NCI-H82 treated with DMSO at 0.1 percent for 48 hours (cell line): Measurements from ENCODE around the gene C2orf76.

ENCODE experiments used
- DNase-seq: peaks from one replicate; lab custom pipeline; 2025; ENCODE audit not compliant: unreplicated experiment; lab: John Stamatoyannopoulos, UW

Gene C2orf76

GRCh38 chr2:119266091-119266589 is 100.5 kb downstream of the C2orf76 start:
- no peak for DNase-seq

- DNase-seq: no peak
These were observed 101.0 kb downstream of the C2orf76 start for GRCh38 chr2:119265693-119266066.

GRCh38 chr2:119264781-119265692 is 101.6 kb downstream of the C2orf76 start:
- DNase-seq: peak; percentile 60

GRCh38 chr2:119263656-119264055 is 103.0 kb downstream of the C2orf76 start:
- DNase-seq: no peak

- DNase-seq: no peak
These were observed 103.6 kb downstream of the C2orf76 start for GRCh38 chr2:119263025-119263424.

GRCh38 chr2:119261493-119262225 is 105.0 kb downstream of the C2orf76 start:
- DNase-seq: no peak

GRCh38 chr2:119260646-119261492 is 105.8 kb downstream of the C2orf76 start:
- no peak for DNase-seq

GRCh38 chr2:119259296-119259860 is 107.3 kb downstream of the C2orf76 start:
- no peak for DNase-seq

- no peak for DNase-seq
These were observed 109.4 kb downstream of the C2orf76 start for GRCh38 chr2:119257198-119257597.

- no peak for DNase-seq
These were observed 110.1 kb downstream of the C2orf76 start for GRCh38 chr2:119256582-119256921.

GRCh38 chr2:119255760-119256581 is 110.7 kb downstream of the C2orf76 start:
- peak; percentile 94 for DNase-seq

- DNase-seq: no peak
These were observed 112.0 kb downstream of the C2orf76 start for GRCh38 chr2:119254601-119255080.

- DNase-seq: no peak
These were observed 112.7 kb downstream of the C2orf76 start for GRCh38 chr2:119253760-119254600.

- no peak for DNase-seq
These were observed 113.4 kb downstream of the C2orf76 start for GRCh38 chr2:119253114-119253702.
